GM19438 (cell line): ENCODE results near the gene RAB6B.

ENCODE experiments used
- ATAC-seq: cut with Tn5 transposase; IDR thresholded peaks from one replicate; pipeline ENCODE4 v1.9.1; 2021; ENCODE audit warnings: low read depth; ENCODE audit not compliant: unreplicated experiment

Gene RAB6B

DNA sequence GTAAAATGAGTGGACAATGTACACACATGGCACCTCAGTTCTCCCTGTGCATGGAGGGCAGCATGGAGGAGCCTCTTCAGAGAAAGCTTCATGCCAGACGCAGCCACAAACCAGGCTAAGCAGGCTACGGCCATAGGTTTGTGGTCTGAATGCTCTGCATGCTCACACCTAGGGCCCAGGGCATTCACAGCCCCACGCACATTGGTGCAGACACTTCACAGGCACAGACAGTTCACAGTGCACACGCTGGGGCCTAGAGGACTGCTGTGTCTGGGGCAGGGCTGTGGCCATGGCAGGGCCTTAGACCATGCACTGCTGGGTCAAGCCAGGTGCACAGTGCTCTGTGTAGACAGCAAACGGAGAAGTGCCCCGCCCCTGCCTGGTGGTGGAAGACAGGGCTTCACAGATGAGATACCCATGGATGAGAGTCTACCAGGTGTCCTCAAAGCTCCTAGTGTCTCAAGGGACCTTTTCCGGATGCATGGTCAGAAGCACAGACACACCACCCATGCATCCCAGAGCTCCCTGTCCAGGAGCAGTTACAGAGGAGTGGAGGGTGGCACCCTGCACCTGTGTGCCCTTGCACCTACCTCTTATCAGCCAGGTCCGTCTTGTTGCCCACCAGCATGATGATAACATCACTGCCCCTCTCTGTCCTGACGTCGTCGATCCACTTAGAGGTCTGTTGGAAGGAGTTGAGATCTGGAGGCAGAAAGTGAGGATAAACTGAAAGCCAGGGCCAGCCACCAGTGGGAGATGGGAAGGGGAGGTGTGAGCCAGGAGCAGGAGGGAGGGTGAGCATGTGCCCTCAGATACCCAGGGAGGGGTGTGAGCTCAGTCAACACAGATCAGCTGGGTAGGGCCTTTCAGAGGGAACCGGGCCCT lies 56.5 kb downstream of the RAB6B start:
- no peak for ATAC-seq

- ATAC-seq = no peak
These were observed 57.3 kb downstream of the RAB6B start for GRCh38 chr3:133838296-133838789.

DNA sequence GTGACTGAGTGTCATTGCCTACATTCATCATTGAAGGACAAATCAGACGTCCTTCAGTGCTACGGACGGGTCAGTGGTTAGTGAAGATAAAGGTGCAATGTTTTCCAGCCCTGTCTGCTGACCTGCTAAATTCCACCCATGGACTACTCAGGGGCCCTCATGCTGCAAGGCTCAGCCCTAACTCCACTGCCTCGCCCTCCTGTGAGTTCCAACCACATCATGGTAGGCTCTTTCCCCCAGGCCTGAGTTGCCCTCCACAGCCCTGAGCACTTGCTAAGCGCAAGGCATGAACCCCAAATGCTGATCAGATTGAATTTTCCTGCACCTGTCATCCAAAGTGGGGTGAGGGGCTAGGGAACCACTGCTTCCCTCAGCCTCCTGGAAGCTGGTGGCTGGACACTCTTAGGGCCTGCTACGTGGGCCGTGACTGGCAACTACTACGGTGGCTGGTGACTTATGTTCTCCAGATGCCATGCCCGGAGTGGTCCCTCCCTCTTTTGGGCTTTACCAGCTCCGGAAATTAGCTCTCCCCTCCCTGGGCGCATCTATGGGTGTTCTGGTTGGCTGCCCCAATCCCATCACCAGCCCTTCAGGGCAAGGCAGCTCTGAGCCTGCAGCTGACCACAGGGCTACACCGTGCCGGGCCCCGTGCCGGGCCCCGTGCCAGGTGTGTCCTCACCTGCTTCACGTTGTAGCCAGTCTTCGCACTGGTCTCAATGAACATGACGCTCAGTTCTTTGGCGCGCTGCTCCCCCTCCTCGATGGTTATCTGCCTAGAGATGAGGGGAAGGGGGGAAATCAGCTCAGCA lies 58.0 kb downstream of the RAB6B start:
- no peak for ATAC-seq

GRCh38 chr3:133836497-133837158 lies 59.1 kb downstream of the RAB6B start:
- ATAC-seq = no peak

DNA sequence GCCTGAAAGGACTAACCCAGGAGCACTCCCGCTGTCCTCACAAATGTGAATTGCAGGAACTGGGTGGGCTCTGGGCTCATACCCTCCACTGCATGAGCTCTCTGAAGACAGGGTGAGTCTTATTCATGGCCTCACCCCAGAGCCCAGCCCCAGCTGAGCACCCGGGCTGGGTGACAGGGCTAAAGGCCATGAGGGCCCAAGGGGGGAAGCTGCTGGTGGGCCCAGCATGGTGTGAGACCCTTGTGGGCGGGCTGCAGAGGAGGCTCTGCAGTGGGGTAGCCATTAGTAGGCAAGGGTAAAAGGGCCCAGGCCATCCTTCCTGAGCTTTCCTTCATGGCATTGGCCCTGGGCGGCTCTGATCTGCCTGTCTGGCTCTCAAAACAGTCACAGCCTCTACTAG lies 59.7 kb downstream of the RAB6B start:
- no peak for ATAC-seq

DNA sequence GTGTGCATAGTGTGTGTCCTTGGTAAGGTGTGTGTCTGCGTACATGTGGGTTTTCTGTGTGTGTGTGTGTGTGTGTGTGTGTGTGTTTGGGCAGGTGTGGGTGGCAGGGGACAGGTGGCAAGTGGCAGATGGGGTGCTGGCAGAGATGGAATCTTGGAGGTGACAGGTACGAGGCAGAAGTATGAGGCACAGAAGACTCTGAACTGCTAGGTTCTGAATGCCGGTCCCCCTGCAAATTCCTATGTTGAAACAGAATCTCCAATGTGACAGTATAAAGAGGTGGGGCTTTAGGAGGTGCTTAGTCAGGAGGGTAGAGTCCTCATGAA lies 60.3 kb downstream of the RAB6B start:
- no peak for ATAC-seq

DNA sequence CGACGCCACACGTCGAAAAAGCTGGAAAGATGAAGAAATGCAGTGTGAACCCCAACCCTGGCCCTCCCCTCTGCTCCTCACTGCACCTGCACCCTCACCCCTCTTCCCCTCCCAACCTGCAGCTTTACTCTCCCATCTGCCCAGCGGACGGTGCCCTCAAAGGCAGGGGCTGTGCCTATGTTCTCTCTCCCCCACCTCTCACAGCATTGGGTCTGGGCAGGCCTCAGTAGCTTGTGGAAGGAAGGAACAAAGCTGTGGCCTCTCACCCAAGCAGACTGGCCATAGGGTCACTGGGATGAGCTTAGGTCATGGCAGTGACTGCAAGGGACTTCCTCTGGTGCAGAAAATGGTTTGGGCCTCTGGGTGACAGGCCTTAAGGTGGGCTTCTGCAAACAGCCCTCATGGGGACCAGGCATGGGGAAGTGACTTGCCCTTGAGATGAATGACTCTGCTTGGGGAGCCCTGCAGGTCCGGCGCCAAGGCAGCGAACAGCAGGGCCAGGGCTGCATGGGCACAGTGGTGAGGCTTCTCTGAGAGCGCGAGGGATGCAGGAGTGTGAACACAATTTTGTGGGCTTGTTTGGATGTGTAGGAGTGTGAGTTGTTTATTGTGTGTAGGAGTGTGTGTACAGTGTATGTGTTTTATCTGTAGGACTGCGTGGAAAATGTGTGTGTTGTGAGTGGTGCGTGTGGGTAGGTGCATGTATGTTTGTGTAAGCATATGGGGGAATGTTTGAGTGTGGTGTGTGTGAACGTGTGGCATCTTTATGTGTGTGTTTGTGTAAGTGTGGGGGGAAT lies 60.9 kb downstream of the RAB6B start:
- ATAC-seq = no peak

DNA sequence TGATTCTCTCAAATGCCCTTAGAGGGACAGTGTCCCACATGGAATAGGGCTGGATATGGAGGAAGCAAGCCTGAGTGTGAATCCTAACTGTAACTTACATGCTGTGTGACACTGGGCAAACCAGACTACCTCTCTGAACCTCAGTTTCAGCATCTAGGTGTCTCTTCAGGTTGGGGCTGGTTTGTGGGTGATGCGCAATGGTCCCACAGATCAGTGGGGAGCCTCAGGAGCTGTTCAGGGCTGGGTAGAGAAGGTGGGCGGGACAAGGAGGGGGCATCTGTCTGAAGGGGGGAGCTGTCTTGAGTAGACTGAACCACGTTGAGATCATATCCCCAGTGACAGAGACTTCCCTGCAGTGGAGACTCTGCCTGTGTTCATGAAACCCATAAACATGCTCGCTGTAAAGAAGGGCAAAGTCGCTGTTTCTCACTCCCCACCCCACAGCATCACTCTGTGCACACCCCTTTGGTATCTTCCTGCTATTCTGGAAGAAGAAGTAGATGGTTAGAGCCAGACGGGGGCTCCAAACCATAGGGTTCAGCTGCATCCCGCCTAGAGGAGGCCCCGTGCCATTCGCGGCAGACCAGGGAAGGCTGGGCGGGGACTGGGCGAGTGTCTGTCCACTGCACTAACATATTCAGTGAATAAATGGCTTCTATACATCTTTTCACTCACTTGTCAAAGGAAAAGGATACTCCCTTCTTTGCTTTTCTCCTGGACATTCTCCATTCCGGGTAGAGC lies 61.6 kb downstream of the RAB6B start:
- ATAC-seq = no peak

- no peak for ATAC-seq
These were observed 62.4 kb downstream of the RAB6B start for GRCh38 chr3:133833267-133833666.

DNA sequence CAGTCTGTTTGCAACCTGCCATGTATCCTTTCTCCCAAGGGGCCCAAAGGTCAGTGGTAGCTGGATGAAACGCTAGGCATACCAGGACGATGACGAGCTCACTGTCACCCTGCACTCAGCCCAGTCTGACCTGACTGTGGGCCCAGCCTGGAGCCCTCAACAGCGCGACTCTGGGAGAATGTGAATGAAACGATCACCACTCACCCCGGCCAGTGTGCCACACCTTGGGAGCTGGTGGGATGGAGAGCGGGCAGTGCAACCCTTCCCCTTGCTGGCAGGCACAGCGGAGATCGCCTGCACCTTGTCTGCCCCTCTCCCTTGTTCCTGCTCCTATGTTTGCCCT lies 62.9 kb downstream of the RAB6B start:
- no peak for ATAC-seq

GRCh38 chr3:133831966-133832801 lies 63.5 kb downstream of the RAB6B start:
- ATAC-seq = no peak

DNA sequence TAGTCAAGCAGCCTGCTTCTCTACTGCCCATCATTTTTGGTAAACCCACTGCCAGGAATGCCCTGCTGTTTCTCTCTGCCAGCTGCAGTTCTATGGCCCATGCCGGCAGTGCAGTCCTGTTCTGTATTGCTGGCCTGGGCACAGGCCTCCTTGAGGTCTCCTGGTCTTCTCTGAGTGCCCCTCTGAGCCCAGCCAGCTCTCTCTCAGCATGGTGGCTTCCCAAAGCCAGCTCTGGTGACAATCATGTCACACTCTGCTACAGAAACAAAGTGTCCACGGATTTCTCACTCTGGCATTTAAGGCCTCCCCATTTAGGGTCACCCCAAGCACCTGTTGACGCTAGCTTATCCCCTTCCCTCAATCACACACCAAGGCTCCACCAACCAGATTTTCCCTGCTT lies 65.6 kb downstream of the RAB6B start:
- ATAC-seq = no peak

DNA sequence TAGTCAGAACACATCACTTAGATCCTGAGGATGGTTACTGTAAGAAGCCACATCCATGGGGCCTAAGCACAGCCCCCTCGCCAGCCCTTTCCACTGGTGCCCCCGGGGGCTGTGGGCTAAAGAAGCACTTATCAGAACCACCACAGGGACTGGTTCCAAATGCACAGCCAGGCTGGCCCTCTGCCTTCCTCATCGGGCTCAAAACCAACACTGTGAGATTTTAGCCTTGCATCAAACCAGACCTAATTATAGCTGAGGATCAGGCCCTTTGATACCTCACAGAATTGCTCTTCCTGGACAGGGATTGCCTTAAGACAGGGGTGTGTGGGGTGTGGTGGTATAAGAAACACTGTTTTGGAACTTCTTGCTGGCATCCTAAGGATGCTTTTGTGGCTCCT lies 66.4 kb downstream of the RAB6B start:
- no peak for ATAC-seq

DNA sequence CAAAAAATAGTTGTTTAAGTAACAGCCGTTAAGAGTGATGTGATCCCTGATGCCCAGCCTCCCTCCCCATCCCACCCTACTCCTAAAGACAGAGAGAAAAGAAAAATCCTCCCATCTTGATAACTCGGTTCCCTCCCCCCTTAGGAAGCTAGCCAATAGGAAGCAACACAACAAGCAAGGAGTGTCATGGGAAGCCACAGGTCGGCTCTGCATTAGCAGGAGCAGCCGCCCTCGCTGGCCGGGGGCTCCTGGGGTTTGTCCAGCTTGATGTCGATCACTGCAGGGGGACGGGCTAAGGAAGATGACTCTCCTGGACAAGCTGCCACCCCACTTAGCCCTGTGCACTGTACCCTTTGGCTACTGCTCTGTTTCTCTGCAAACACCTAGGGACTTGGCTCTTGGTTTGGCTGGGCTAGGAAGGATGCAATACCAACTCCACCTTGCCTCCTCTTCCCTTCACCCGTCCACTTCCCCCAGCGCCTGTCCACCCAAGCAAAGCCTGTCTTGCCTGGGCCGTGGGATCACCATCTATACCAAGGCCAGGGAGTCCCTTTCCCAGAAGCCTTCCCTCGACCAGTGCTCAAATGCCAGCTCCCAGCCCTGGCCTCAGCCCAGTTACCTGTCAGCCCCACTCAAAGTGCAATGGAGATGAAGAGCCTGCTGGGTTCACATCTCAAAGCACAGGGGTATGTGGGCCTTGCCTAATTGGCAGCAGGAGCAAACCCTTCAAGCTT lies 66.9 kb downstream of the RAB6B start:
- no peak for ATAC-seq

DNA sequence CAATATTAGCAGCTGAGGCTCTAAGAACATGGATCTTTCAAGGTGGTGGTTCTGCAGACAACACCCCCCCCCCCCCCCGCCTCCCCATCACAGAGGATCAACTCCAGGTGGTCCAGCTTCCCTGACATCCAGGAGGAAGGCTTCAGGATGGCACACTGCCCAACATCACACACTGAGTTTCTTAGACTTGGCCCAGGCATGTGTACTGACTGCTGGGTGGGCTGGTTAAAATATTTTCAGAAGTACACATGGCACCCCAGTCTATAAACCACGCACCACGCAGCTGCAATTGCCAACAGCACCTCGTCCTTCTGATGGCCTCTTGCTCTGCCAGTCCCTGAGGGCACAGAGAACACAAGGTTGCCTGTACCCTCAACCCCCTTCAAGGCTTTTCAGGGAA lies 68.0 kb downstream of the RAB6B start:
- no peak for ATAC-seq

GRCh38 chr3:133827136-133827535 lies 68.5 kb downstream of the RAB6B start:
- ATAC-seq = no peak

- no peak for ATAC-seq
These were observed 69.5 kb downstream of the RAB6B start for GRCh38 chr3:133825969-133826727.
